Nasal cavity respiratory epithelium epithelial cell of viscerocranial mucosa (primary cell): Measurements from ENCODE around the gene OR6S1. TPM values are rescaled to one million over a fixed set of nuclear protein-coding genes. Genes with fewer than 3 reads are reported as not detected.

Experiments
- total RNA-seq: library from RNA; depleted of rRNA; stranded (reverse); fragments of >200 nt; gene quantifications from 2 replicates; pipeline ENCODE4 v1.2.3, GENCODE V29; 2014

Gene OR6S1, protein sequence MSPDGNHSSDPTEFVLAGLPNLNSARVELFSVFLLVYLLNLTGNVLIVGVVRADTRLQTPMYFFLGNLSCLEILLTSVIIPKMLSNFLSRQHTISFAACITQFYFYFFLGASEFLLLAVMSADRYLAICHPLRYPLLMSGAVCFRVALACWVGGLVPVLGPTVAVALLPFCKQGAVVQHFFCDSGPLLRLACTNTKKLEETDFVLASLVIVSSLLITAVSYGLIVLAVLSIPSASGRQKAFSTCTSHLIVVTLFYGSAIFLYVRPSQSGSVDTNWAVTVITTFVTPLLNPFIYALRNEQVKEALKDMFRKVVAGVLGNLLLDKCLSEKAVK
- not detected in 2 replicates for total RNA-seq

GRCh38 chr14:20641591-20641990, at the start of gene OR6S1:
TSS of gene OR6S1 (minus strand) at chr14:20641691. CDS start at chr14:20641691, 0 bp downstream.

DNA sequence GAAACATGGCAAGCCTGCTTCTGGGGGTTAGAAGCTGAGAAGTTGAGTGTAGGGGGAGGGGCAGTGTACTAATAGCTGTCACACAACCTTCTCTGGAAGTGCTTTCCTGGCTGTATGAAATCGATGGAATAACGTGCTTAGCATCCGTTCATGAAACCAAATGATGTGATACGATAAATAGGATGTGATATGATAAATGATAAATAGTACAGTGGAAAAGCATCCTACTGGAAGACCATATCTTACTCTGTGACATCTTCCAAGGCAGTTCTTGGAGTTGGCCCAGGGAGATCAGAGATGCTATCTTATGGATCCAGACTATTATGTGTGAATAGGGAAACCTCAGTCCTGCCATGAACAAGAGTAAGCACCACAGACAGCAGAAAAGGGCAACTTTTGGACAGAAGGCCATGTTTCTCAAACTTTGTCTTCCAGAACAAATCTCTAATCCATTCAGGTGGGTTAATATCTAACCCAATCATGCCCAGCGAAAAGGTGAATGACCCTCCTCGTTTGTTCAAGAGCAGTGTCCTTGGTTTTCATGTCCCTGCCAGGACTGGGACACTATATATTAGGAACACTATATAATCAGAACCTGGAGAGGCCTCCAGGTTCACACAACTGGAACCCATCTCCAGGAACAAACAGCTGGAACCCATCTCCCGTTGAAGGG, 46.8 kb upstream of the OR6S1 start, which contains the start of gene ANG:
ANG (plus strand) TSS at position 598 of the 673 bp plus-strand sequence. CDS start 4,801 bp downstream, outside the sequence.

GRCh38 chr14:20683891-20684661, 42.6 kb upstream of the OR6S1 start, which contains the start of gene RNASE4:
TSS of gene RNASE4 (plus strand) at chr14:20684560. CDS start at chr14:20699372, 14,812 bp downstream.

GRCh38 chr14:20591235-20591634, 50.3 kb downstream of the OR6S1 start, which contains the start of gene RNASE12:
TSS of gene RNASE12 (minus strand) at chr14:20591376. CDS start at chr14:20590723, 653 bp downstream.

Other genes starting within 250 kb of the OR6S1 start
- 13.0 and 29.0 TPM in 2 replicates for gene TEP1, start 228.2 kb downstream of the OR6S1 start, total RNA-seq
- gene KLHL33, start 205.5 kb downstream of the OR6S1 start, total RNA-seq: not detected in 2 replicates
- gene OSGEP, start 186.9 kb downstream of the OR6S1 start, total RNA-seq: 15.0 and 17.6 TPM in 2 replicates
- 64.9 and 86.6 TPM in 2 replicates for gene APEX1, start 186.5 kb downstream of the OR6S1 start, total RNA-seq
- 17.4 and 27.3 TPM in 2 replicates for gene PIP4P1, start 180.3 kb downstream of the OR6S1 start, total RNA-seq
- gene PNP, start 172.3 kb downstream of the OR6S1 start, total RNA-seq: 40.6 and 84.1 TPM in 2 replicates
- not detected in 2 replicates for gene RNASE10, start 136.2 kb downstream of the OR6S1 start, total RNA-seq
- not detected in 2 replicates for gene RNASE9, start 80.6 kb downstream of the OR6S1 start, total RNA-seq
- gene RNASE11, start 53.7 kb downstream of the OR6S1 start, total RNA-seq: not detected in 2 replicates
- gene RNASE12, start 50.3 kb downstream of the OR6S1 start, total RNA-seq: not detected in 2 replicates
- 3.8 and 7.4 TPM in 2 replicates for gene RNASE4, start 42.9 kb upstream of the OR6S1 start, total RNA-seq
- 1.7 and 2.6 TPM in 2 replicates for gene ANG, start 47.1 kb upstream of the OR6S1 start, total RNA-seq
- gene EDDM3A, start 104.2 kb upstream of the OR6S1 start, total RNA-seq: not detected in 2 replicates
- gene EDDM3B, start 126.7 kb upstream of the OR6S1 start, total RNA-seq: not detected in 2 replicates
- not detected in 2 replicates for gene RNASE6, start 139.6 kb upstream of the OR6S1 start, total RNA-seq
- not detected in 2 replicates for gene RNASE1, start 161.2 kb upstream of the OR6S1 start, total RNA-seq
- gene RNASE3, start 249.7 kb upstream of the OR6S1 start, total RNA-seq: not detected in 2 replicates